Activated CD8-positive, alpha-beta memory T cell treated with anti-CD3 and anti-CD28 coated beads for 4 hours (primary cell): ENCODE results near the gene HDGFL2.
"Not testable (repeated sequence)": the region's sequence is repeated elsewhere in the genome, so short reads cannot be mapped to it uniquely, and the experiment has no call there.

ENCODE experiments used
- DNase-seq, 2 donors: peaks; one replicate each; pipeline ENCODE4 v3.0.0-alpha.2; 2020; ENCODE audit warnings: low read depth in 2 of 2

The HDGFL2 gene

DNA sequence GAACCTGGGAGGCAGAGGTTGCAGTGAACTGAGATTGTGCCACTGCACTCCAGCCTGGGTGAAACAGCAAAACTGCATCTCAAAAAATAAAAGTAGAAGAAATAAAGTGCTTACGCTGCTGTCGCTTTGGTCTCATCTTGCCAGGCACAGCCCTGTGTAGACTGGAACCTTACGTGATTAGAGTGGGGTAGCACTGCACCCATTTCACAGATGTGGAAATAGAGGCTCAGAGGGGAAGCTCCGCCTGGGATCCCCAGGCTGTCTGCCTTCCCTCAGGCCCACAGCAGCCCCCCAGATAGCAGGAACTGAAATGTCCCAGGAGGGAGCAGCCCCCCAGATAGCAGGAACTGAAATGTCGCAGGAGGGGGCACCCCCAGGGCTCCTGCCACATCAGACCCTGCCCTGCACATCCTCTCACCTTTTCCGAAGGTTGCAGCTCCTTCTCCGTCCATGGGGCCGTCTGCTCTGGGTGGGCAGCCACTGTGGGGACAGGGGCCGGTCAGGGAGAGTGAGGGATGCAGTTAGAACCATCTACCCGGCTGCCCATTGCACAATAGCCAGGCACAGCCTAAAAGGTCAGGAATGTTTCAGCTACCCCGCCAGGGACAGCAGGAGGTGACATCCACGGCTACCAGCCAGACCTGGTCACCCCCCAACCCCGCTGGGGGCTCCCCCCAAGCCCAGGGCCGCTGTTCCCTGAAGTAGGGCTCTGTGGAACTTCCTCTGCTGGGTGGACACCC is 44.3 kb downstream of the HDGFL2 start:
- no peak for DNase-seq

DNA sequence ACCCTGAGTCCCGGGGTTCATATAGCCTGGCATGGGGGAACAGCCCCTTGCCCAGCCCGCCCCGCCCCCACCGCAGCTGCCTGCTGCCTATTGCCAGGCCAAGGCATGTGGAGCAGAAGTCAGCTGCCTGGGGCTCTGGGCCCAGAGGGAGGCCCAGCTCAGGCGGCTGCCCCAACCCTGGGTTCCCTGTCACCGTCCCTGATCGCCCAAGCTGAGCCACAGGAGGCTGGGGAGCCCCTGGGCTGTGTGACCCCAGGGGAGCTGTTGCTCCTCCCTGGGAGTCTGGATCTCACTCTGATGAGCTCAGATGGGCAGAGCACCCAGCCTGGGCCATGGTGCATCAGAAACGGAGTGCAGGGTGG is 44.8 kb downstream of the HDGFL2 start:
- DNase-seq, result no peak

DNA sequence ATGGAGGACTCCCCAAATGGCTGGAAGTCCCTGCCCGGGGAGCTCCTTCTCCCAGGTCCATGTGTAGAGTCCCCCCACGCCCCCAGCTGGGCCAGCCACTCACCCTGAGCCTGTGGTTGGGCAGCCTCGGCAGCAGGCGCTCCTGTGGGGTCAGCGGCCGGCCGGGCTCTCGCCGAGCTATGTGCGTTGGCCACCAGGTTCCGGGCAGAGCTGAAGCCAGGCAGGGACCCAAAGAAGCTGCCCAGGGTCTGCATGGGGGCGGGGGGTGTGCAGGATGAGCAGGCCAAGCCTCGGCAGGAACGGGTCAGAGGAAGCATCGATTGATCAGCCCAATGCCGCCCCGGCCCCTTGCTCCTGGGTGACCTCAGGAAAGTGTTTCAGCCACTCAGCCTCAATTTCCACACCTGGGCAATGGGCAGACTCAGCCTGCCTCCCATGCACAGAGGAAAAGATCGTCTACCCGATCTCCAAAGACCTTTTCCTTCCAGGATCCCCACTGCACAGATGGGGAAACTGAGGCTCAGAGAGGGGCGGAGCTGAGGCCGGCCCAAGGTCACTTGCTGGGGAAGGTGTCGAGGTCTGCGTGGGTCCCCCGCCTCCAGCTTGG is 45.5 kb downstream of the HDGFL2 start:
- DNase-seq, result no peak

DNA sequence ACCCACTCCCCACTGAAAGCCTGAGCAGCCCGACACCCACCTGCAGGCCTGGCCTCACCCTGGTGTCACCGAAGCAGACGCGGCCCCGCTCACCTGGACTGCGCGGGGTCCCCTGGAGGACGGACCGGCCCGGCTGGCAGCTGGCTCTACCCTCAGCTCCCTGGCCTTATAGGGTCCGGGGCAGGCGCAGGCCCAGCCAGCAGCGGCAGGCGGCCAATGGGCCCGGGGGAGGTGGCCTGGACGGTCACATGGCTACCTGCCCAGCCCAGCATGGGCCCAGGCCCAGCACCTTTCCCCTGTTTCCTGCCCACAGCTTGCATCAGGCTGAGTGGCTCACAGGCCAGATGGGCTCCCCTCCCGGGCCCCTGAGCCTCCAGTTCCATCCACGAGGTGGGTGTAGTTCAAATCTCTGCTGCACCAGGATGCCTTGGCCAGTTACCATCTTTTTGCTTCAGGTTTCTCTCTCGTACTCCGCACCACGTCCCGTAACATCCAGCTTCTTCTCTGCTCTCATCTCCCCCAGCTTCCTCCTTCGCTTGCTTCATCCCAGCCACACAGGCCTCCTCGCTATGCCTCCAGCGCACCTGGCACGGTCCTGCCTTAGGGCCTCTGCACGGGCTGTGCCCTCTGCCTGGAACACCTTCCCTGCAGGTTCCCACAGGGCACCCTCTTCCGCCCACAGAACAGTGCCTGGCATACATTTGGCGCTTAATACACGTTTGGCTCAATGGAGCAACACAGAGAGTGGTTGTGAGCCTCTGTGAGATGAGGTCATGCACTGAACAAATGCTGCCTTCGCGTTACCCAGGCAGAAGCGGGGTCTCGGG is 46.5 kb downstream of the HDGFL2 start, which contains the start of gene PLIN4:
PLIN4 (minus strand) TSS at position 142 of the 827 bp plus-strand sequence. CDS start 214 bp downstream, outside the sequence.
- no peak for DNase-seq

DNA sequence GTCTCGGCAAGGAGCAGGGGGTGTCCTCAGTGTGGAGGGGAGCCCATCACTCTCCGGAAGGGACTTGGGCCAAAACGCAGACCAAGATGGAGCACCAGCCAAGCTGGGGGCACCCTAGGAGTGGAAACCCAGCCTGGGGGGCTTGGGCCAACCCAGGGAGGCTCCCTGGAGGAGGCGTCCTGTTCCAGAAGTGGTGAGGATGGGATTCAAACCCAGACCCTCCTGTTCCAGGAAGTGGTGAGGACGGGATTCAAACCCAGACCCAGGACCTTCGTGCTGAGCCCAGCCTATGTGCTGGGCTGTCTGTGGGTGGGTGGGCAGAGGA is 47.0 kb downstream of the HDGFL2 start:
- no peak for DNase-seq

DNA sequence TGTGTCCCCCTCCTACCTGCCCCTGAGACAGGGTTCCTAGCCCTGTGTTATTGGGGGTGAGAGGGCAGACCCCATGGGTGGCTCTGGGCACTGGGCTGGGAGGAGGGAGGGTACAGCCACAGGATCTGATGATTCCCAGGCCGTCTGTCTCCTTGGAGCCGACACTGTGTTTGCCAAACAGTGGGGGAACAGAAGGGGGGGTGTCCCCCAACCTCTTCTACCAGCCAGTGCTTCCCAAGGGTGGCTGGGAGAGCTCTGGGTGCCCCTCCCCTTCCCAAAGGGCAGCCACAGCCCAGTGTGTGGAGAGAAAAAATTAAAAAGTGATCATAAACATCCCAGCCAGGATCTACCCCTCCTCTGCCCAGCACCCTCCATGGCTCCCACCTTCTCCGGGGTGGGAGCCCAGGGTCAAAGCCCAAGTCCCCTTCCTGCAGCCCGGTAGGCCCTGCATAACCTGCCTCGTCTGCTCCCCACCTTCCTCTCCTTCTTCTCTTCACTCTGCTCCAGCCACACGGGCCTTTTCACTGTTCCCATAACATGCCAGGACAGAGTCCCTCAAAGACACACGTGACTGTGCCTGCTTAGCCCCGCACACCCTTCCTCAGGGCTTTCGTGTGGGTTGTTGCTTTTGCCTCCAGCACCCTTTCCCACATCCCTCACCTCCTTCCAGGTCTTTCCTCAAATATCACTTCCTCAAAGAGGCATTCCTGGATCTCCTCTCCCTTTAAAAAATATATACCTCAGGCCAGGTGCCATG is 47.6 kb downstream of the HDGFL2 start:
- DNase-seq, result no peak

DNA sequence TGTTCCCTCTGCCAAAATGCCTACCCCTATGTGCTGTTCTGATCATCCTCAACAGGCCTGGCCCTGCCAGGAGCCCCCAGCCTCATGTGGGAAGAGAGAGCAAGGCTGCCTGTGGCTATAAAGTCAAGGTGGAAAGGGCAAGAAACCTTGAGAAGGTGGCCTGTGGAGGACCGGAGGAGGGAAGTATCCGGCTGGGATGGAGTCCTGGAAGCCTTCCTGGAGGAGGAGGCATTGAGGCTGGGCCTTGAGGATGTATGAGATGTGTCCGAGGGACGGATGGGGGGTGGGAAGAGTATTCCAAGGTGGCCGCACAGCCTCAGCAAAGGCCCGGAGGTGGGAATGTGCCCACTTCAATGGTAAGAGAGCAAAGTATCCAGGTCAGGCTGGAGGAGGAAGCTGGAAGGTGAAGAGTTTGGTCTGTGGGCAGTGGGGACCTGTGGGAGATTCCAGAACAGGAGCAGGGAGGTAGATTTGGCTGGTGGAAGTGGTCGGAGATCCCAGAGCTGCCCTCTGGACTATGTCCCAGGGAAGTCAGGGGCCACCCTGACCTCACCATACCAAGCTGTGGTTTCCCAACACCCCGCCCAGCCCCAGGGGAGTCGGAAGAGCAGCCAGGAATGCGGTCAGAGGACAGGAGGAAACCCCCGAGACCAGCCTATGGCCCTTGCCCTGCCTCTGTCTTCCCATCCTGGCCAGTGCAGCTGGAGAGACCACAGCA is 49.2 kb downstream of the HDGFL2 start:
- no peak for DNase-seq

DNA sequence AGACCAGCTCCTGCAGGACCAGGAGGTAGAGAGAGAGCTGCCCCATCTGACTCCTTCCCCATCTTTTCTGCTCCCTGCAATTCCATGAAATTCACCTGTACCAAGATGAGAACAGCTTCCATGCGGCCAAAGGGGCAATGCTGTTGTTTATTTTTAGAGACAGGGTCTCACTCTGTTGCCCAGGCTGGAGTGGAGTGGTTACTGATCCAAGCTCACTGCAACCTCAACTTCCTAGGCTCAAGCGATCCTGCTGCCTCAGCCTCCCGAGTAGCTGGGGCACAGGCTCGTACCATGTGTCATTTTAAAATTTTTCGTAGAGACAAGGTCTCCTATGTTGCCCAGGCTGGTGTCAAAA is 49.8 kb downstream of the HDGFL2 start:
- DNase-seq, result no peak

DNA sequence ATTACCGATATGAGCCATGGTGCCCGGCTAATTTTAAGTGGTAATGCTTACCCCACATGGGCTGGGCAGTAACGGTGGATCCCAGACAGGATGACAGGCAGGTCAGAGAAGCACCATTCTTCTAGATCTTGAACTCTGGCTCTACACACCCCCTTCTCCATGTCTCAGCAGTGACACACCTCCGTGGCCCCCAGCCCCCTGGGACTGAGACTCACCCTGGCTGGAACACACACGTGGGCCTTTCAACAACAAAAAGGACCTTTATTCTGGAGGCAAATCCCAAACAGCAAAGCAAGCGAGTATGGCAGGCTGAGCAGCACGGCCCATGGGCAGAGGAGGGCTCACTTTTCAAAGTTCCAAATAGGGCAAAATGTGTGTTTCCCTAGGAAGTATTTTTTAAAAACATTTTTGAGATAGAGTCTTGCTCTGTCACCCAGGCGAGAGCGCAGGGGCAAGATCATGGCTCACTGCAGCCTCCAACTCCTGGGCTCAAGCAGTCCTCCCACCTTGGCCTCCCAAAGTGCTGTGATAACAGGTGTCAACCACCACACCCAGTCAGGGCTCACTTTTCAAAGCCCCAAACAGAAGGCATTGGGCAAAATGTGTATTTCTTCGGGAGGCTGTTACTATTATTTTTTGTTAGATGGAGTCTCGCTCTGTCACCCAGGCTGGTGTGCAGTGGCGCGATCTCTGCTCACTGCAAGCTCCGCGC is 50.4 kb downstream of the HDGFL2 start:
- no peak for DNase-seq

DNA sequence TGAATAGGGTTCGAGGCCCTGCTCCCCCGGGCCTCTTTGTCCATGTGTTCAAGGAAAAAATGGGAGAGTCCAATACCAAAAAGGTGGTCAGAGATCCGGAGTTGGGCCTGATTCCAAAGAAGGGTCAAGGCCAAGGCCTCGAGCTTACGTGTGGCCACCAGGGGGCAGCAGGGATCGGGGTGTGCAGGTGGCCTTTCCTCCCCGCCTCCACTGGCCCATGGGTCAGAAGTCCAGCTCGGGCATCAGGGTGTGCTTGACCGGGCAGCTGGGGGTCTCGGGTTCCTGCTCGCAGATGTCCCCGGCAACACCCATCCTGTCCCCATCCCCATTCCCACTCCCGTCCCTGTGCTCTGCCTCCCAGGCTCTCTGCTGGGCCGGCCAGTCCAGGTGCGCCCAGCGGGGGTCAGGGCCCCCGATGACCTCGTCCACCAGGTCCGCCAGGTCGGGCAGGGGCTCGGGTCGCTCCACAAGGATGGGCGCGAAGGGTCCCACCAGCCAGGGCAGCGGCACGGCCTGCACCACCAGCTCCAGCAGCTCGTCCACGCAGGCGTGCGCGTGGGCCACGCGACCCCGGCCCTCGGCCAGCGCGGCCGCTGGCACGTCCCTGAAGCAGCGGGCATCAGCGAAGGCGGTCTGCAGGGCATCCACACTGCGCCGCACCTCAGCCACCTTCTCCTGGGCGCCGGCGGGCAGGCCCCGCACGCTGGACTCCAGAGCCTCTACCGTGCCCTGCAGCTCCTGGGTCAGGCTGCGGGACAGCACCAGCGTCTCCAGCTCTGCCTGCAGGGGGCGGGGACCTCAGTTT is 51.4 kb downstream of the HDGFL2 start:
- no peak for DNase-seq

DNA sequence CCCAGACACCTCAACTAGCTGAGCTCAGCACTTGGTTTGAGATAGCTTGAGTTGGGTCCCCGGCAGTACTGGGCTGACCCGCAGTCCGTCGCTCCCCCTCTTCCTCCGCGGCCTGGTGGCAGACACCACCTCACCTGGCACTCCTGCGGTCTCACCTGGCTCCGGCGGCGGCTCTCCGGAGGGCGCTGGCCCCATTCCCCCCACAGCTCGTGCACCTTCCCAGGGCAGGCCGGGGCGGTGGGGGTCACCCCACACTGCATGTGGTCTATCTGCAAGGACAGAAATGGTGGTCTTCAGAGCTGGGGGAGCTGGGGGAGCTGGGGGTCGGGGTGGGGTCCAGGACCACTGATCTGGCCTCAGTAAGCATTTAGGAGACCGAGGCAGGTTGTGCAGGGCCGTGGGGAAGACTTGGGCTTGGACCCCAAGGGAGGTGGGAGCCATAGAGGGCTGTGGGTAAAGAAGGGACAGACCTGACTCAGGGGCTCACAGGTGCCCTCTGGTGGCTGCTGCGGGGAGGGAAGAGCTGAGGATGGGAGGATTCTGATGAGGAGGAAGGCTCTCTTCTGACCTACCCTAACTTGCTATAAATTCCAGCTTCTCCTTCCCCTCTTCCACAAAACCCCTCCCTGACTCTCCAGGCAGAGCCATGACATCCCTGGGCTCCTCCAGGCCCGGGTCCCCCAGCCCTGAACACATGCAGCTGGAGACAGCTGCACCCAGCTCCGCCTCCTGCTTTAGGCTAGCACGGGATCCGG is 52.9 kb downstream of the HDGFL2 start:
- peak; percentile 32 to 35 for DNase-seq

DNA sequence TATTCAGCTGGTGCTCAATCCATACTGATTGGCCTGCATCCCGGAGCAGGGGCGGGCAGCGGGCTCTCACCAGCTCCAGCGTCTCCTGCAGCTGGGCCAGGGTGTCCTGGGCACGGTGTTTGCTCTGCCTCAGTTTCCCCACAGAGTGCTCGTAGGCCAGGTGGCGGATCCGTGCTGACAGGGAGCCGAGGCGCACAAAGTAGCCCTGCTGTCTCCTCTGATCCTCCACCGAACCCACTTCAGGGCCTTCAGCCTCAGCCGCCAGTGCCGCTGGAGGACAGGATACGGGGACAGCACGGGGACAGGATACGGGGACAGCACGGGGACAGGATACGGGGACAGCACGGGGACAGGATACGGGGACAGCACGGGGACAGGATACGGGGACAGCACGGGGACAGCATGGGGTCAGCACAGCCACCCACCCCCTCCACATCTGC is 53.5 kb downstream of the HDGFL2 start:
- DNase-seq, result no peak

DNA sequence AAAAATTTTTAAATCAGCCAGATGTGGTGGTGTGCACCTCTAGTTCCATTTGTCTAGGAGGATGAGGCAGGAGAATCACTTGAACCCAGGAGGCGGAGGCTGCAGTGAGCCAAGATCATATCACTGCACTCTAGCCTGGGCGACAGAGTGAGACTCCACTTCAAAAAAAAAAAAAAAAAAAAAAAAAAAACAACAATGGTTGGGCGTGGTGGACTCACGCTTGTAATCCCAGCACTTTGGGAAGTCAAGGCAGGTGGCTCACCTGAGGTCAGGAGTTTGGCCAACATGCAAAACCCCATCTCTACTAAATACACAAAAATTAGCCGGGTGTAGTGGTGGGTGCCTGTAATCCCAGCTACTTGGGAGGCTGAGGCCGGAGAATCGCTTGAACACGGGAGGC is 55.3 kb downstream of the HDGFL2 start:
- not testable (repeated sequence) for DNase-seq

DNA sequence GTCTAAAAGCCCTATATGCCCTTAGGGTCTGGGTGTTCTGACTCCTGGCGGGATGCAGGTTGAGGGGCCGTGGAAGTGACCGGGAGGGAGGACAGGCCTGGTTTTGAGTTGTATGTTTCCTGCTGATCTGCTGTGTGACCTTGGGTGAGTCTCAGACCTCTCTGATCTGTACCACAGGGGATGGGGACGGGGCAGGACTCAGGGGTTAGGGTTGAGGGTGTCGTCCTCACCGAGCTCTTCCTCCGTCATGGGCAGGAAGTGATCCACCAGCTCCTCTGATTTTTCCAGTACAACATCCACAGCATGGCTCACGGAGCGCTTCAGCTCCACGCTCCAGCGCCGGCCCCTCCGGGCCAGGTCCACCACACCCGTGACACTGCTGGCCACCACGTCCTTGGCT is 56.7 kb downstream of the HDGFL2 start:
- no peak for DNase-seq

DNA sequence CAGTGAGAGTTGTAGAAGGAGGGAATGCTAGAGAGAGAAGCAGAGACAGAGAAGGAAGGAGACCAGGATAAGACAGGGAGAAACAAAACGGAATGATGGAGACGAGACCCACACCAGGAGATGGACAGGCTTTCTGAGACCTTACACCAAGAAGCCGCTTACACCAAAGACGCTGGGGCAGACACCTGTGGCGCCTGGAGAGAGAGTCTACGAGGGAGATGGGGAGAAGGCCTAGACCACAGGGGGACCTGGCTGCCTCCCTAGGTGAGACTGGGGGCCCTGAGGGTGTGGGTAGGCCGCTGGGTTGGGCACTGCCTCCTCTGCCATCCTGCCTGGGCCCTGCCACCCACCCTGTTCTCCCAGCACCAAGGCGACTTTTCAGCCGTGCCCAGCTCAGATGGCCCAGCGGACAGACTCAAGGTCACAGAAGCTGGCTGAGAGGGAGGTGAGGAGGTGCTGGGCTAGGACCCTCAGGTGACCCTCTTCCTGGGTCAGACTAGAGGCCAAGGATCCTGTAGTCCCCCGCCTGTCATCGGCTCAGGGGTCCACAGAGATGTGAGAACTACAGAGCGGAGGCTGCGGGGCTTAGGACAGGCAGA is 57.9 kb downstream of the HDGFL2 start:
- no peak for DNase-seq

DNA sequence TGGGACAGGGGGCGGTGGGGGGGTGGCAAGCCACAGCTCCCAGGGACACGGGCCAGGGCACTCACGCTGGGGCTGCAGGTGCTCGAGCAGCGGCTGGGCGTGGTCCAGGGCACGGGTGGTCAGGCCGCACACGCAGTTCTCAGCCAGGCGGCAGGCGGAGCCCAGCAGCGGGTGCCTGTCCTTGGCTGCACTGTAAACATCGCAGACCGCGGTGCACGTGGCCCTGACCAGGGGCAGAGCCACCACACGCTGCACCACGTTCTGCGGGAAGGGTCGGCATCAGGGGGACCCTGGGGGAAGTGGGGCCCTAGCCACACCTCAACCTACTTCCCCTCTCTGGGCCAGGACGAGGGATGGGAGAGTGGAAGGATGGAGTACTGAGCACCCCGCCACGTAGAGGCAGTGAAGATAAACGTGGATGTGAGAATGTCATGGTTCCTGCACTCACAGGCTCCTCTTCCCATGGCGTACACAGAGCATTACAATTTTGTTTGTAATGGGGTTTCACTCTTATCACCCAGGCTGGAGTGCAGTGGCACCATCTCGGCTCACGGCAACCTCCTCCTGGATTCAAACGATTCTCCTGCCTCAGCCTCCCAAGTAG is 59.6 kb downstream of the HDGFL2 start:
- DNase-seq, result no peak

DNA sequence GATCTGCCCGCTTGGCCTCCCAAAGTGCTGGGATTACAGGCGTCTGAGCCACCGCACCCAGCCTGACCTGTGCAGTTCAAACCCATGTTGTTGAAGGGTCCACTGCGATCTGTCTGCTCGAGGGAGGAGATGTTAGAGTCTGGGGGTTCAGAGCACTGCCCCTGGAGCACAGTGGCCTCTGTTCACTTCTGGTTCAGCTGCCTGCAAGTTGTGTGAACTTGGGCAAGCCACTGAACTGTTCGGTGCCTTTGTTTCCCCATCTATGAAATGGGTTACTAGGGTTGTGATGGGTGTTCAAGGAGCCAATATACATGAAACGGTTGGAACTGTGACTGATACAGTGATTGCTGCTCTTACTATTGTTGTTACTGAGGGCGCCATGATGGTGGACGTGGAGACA is 61.2 kb downstream of the HDGFL2 start:
- DNase-seq, result no peak

DNA sequence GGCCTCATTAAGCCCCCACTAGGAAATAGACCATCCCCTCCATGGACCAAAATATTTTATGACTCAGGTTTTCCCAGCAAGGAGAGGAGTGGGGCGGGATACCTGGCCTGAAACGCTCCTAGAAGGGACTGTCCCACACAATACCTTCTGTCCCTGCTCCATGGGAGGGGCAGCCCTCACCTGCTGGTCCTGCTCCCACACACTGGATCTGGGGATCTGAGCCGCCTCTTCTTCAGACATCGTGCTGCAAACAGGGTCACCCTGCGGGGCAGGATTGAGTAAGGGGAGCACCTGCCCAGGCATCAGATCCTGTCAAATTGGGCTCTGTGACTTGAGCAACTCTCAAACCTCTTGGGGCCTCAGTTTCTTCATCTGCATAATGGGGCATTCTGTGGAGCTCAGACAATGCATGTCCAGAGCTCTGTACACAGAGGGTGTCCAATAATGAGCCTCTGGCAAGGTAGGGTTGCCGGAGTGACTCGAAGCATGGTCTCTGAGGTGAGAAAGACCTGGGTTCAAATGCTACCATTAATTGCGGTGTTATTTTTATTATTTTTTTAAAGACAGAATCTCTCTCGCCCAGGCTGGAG is 61.8 kb downstream of the HDGFL2 start:
- DNase-seq, result no peak
